Progenitor cell of endocrine pancreas (in vitro differentiated cells): Measurements from ENCODE around the gene ATG101. TPM values are rescaled to one million over a fixed set of nuclear protein-coding genes. Genes with fewer than 3 reads are reported as not detected.

Experiments used
- DNase-seq: peaks from one replicate; pipeline ENCODE4 v3.0.0; 2021; ENCODE audit warnings: low spot score; ENCODE audit not compliant: unreplicated experiment
- H3K27ac Mint-ChIP-seq: 2 replicates; pipeline ENCODE4 v1.8.0; 2021; ENCODE audit warnings: mild to moderate bottlenecking, moderate library complexity, mixed read lengths
- H3K27me3 Mint-ChIP-seq: 2 replicates; pipeline ENCODE4 v1.8.0; 2021; ENCODE audit warnings: mixed read lengths
- H3K36me3 Mint-ChIP-seq: 2 replicates; pipeline ENCODE4 v1.8.0; 2022; ENCODE audit warnings: mixed read lengths; ENCODE audit not compliant: insufficient read depth
- H3K4me1 Mint-ChIP-seq: 2 replicates; pipeline ENCODE4 v1.8.0; 2021; ENCODE audit warnings: low read depth, mixed read lengths
- H3K4me3 Mint-ChIP-seq: 2 replicates; pipeline ENCODE4 v1.8.0; 2021; ENCODE audit warnings: low read depth, mild to moderate bottlenecking, moderate library complexity, mixed read lengths
- H3K9me3 Mint-ChIP-seq: 2 replicates; pipeline ENCODE4 v1.8.0; 2021; ENCODE audit warnings: low read depth, mixed read lengths
- total RNA-seq: library from RNA; stranded (reverse); gene quantifications from 2 replicates; pipeline ENCODE4 v1.2.1, GENCODE V29; 2021
- TF ChIP-seq, protein P1 (sequence below): fragments of 200-600 bp; sonication (generic); IDR thresholded peaks from one replicate; pipeline ENCODE4 v1.5.0; 2021; ENCODE audit warnings: antibody characterized with exemption, mild to moderate bottlenecking; ENCODE audit not compliant: unreplicated experiment

Gene ATG101
- total RNA-seq, 1 donor from 2014 or later = 23.5 TPM

- Mint-ChIP-seq H3K36me3 (no peaks in the 10 kb centered on the region), H3K4me3 (peak overlapping the region; percentile 63), H3K27me3 (peaks cover 22% of the 10 kb centered on the region), H3K4me1 (peaks cover 12% of the 10 kb centered on the region), H3K27ac (peak overlapping the region; percentile 96), H3K9me3 (no peaks in the 10 kb centered on the region)
- no peak for DNase-seq
- TF ChIP-seq, protein P1, sequence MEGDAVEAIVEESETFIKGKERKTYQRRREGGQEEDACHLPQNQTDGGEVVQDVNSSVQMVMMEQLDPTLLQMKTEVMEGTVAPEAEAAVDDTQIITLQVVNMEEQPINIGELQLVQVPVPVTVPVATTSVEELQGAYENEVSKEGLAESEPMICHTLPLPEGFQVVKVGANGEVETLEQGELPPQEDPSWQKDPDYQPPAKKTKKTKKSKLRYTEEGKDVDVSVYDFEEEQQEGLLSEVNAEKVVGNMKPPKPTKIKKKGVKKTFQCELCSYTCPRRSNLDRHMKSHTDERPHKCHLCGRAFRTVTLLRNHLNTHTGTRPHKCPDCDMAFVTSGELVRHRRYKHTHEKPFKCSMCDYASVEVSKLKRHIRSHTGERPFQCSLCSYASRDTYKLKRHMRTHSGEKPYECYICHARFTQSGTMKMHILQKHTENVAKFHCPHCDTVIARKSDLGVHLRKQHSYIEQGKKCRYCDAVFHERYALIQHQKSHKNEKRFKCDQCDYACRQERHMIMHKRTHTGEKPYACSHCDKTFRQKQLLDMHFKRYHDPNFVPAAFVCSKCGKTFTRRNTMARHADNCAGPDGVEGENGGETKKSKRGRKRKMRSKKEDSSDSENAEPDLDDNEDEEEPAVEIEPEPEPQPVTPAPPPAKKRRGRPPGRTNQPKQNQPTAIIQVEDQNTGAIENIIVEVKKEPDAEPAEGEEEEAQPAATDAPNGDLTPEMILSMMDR = no peak
Measured at GRCh38 chr12:52032446-52032803, 37.4 kb upstream of the ATG101 start.

DNA sequence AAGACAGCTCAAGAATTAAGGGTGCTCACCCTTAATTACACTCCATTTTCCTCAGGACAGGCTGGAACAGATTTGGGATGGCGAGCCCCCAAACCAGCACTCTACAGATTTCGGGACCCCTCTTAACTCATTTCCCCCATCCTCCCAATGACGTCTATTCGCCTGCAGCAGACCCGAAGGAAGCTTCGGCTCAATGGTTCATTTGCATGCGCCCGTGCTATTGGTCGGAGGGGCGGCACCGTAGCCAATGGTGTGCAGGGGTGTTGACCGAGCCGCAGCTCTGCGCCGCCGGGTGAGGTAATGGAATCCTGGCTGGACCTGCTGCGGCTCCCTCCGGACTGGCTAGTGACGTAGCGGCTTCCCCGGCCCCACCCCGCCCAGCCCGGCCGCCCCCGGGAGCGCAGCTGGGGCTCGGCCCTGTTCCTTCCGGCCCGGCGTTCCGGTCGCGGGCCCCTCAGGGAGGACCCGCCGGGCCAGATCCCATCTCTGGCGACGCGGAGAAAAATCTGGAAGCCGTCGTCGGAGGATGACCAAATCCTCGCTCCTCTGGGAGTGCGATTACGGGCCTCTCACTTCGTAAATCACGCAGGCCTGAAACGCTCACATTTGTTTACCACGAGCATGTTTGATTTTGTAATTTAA is 36.9 kb upstream of the ATG101 start:
- DNase-seq = peak; percentile 87
- peaks cover 14% of the 10 kb centered on the region for H3K4me1 Mint-ChIP-seq
- H3K27me3 Mint-ChIP-seq = peaks cover 22% of the 10 kb centered on the region
- TF ChIP-seq, protein P1 = no peak
- H3K36me3 Mint-ChIP-seq = no peaks in the 10 kb centered on the region
- peak overlapping the region; percentile 66 for H3K4me3 Mint-ChIP-seq
- peak overlapping the region; percentile 96 for H3K27ac Mint-ChIP-seq
- H3K9me3 Mint-ChIP-seq = no peaks in the 10 kb centered on the region

- DNase-seq = no peak
- Mint-ChIP-seq H3K4me3 (peak overlapping the region; percentile 66), H3K27me3 (peaks cover 22% of the 10 kb centered on the region), H3K4me1 (peaks cover 16% of the 10 kb centered on the region), H3K36me3 (no peaks in the 10 kb centered on the region), H3K9me3 (no peaks in the 10 kb centered on the region), H3K27ac (peak overlapping the region; percentile 94)
- TF ChIP-seq, protein P1 = no peak
Measured at GRCh38 chr12:52033446-52034140, 36.2 kb upstream of the ATG101 start.

GRCh38 chr12:52035190-52035589 is 34.6 kb upstream of the ATG101 start:
- peaks cover 22% of the 10 kb centered on the region for H3K27me3 Mint-ChIP-seq
- peak overlapping the region; percentile 16 for H3K4me3 Mint-ChIP-seq
- TF ChIP-seq, protein P1 = no peak
- H3K4me1 Mint-ChIP-seq = peaks cover 12% of the 10 kb centered on the region
- H3K36me3 Mint-ChIP-seq = no peaks in the 10 kb centered on the region
- H3K27ac Mint-ChIP-seq = no peak overlapping the region
- no peaks in the 10 kb centered on the region for H3K9me3 Mint-ChIP-seq
- DNase-seq = no peak

GRCh38 chr12:52035926-52036325 is 33.9 kb upstream of the ATG101 start:
- TF ChIP-seq, protein P1 = no peak
- no peaks in the 10 kb centered on the region for H3K36me3 Mint-ChIP-seq
- peaks cover 12% of the 10 kb centered on the region for H3K4me1 Mint-ChIP-seq
- H3K9me3 Mint-ChIP-seq = no peaks in the 10 kb centered on the region
- H3K27me3 Mint-ChIP-seq = peaks cover 22% of the 10 kb centered on the region
- peak overlapping the region; percentile 79 for H3K27ac Mint-ChIP-seq
- peak overlapping the region; percentile 65 for H3K4me3 Mint-ChIP-seq
- no peak for DNase-seq
